ENCODE measurements around the gene ZNF879.

The ZNF879 gene

DNA sequence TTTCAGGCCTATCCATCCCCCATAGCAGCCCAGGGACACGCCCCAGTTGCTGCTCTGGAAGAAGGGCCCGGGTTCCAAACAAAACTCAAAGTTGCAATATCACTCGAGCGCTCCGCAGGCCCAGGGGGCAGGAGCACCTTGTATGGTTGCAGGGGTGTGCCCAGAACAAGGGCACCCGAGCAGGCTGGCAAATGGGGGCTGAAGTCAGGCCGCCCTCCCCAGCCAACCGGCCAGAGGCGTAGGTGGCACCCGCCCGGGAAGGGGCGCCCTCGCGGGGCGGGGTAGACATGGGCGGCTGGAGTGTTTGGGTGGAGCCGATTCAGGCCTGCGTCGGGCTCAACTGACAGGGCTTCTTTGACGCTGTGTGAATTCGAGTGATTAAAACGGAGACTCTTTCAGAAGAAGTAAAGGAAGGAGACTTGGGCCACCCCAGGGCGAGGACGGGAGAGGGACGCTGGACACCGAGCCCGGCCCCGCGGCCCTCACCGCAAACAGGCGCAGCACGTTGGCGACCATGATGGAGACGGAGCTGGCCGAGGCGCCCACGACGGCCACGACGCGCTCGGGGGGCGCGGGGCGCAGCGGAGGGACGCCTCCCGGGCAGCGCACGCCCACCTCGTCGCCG, 29.5 kb upstream of the ZNF879 start:
- no peak overlapping the region for H3K4me3 ChIP-seq (ENCODE audit: low read depth, low read length)
- TF ChIP-seq, protein P1, sequence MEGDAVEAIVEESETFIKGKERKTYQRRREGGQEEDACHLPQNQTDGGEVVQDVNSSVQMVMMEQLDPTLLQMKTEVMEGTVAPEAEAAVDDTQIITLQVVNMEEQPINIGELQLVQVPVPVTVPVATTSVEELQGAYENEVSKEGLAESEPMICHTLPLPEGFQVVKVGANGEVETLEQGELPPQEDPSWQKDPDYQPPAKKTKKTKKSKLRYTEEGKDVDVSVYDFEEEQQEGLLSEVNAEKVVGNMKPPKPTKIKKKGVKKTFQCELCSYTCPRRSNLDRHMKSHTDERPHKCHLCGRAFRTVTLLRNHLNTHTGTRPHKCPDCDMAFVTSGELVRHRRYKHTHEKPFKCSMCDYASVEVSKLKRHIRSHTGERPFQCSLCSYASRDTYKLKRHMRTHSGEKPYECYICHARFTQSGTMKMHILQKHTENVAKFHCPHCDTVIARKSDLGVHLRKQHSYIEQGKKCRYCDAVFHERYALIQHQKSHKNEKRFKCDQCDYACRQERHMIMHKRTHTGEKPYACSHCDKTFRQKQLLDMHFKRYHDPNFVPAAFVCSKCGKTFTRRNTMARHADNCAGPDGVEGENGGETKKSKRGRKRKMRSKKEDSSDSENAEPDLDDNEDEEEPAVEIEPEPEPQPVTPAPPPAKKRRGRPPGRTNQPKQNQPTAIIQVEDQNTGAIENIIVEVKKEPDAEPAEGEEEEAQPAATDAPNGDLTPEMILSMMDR (IDR thresholded peaks at IDR 0.05; ENCODE audit: low read depth, low read length): no peak

DNA sequence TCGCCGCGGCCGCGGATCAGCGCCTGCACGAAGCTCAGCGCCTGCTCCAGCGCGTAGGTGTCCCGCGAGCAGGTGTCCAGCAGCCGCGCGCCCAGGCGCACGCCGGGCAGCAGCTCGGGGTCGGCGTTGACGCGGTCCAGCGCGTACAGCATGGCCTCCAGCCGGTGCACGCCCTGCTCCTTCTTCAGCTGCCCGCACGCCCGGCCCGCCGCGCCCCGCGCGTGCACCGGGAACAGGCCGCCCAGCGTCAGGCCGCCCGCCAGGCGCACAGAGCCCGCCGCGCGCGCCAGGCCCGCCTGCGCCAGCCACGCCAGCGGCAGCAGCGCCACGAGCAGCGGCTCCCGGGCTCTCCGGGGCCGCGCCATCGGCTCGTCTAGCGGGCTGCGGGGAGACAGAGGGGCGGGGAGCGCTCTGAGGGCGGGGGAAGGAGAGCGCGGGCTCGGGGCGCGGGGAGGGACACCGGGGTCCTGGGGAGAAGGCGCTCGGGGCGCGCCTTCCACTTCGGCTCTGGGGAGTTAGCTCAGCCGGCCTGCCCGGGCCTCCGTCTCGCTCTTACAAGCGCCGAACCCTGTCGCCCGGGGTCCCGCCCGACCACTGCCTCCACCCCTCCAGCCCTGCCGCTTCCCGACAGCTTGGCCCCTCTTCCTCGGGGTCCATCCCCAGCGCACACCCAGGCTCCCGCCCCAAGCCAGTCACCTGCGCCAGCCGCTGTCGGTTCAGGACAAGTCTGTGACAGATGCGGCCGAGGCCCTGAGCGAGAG, 28.8 kb upstream of the ZNF879 start, which contains the start of gene GRM6:
Gene GRM6, minus strand, starts transcription at position 741 of the 761 bp plus-strand sequence. Its CDS starts 376 bp downstream, at position 365.
- TF ChIP-seq, protein P1 (IDR thresholded peaks at IDR 0.05; ENCODE audit: low read depth, low read length): no peak
- H3K4me3 ChIP-seq (ENCODE audit: low read depth, low read length): no peak within 1 kb of the TSS

DNA sequence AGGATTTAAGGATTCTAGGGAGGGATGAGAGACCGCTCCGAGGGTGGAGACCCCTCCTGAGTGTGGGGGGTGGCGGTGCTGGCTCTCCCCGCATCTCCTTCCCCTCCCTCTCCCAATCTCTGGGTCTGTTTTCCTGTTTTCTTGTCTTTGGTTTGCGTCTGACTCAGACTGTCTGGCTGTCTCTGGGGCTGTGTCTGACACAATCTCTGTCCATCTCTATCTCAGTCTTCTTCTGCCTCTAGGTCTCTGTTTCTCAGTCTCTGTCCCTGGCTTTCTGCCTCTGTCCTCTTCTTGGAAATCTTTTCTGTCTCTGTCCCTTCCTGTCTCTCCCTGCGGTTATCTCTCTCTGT, 28.3 kb upstream of the ZNF879 start:
- H3K4me3 ChIP-seq (ENCODE audit: low read depth, low read length): no peak overlapping the region

DNA sequence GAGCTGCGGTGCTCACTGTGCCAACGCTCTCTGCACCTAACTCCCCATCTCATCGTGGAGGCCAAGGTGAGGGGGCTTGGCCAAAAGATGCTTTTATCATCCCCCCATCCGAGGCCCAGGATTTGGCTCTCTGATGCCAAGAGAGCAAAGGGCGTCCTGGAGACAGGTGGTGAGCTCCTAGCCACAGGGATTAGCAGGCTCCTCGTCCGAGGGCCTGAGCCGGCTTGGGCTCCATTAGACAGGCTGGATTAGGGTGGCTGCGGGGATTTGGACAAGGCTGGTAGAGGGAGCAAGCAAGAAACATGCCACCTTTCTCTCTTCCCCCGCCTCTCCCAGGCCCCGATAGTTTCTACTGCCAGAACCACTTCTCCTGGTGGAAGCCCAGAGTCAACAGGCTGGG, 27.4 kb upstream of the ZNF879 start:
- H3K4me3 ChIP-seq (ENCODE audit: low read depth, low read length): no peak overlapping the region
- TF ChIP-seq, protein P1 (IDR thresholded peaks at IDR 0.05; ENCODE audit: low read depth, low read length): no peak

More for the DNA sequence above, 28.3 kb upstream of the ZNF879 start:
- TF ChIP-seq, protein P1 (IDR thresholded peaks at IDR 0.05; ENCODE audit: low read depth, low read length): no peak

DNA sequence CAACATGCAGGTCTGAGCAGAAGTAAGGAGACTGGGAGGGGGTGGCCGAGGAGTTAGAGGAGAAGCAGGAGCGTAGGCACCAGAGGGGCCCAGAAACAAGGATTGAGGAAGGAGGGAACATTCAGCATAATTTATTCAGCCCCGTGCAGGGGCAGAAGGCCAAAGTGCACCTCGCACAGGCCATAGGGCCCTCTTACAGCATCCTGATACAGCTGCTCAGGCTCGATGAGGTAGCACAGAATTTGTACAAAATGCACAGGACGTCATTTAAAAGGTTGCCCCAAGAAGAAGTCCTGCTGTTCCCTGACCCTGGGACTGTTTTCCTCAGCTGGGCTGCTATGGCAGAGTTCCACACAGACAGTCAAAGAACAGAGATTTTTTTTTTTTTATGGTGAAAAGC, 26.4 kb upstream of the ZNF879 start:
- no peak overlapping the region for H3K4me3 ChIP-seq (ENCODE audit: low read depth, low read length)
- TF ChIP-seq, protein P1 (IDR thresholded peaks at IDR 0.05; ENCODE audit: low read depth, low read length): no peak

DNA sequence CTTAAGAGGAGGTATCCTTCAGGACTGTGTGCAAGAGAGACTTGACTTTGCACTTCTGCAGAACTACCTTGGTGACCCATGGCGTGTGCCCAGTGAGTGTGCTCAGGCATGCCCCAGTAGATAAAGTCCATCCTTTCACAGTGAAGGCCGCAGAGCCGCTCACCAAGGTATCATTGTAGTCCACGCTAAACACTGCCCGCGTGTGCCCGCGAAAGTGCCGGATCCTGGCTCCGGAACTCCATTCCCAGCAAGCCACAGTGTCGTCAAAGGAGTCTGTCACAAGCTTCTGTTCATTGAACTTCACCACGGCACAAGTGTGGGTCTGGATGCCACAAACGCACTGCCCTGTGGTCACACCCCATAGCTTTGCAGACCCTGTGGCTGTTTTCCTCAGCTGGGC, 25.2 kb upstream of the ZNF879 start:
- TF ChIP-seq, protein P1 (IDR thresholded peaks at IDR 0.05; ENCODE audit: low read depth, low read length): no peak
- no peak overlapping the region for H3K4me3 ChIP-seq (ENCODE audit: low read depth, low read length)

DNA sequence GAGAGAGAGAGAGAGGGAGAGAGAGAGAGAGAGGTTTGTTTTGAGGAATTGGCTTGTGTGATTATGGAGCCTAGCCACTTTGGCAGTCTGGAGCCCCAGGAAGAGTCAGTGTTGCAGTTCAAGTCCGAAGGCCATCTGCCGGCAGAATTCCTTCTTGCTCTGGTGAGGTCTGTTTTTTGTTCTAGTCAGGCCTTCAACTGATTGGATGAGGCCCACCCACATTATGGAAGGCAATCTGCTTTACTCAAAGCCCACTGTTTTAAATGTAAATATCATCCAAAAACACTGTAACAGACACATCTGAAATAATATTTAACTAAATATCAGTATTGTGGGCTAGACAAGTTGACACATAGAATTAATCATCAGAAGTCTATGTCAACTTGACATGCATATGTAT, 17.0 kb upstream of the ZNF879 start:
- H3K4me3 ChIP-seq (ENCODE audit: low read depth, low read length): no peak overlapping the region
- TF ChIP-seq, protein P1 (IDR thresholded peaks at IDR 0.05; ENCODE audit: low read depth, low read length): no peak
